GM13977 (cell line): ENCODE data around the gene TMEM59L.

ENCODE experiments used
- DNase-seq: peaks from one replicate; pipeline ENCODE4 v3.0.0; 2012; ENCODE audit warnings: low spot score
- CTCF ChIP-seq: IDR thresholded peaks from 2 replicates; pipeline ENCODE4 v1.5.1; 2012; ENCODE audit warnings: mild to moderate bottlenecking, control low read depth; ENCODE audit not compliant: insufficient read depth; ENCODE audit errors: extremely low read depth, missing control alignments
- in situ Hi-C: fragments of 300-500 bp; cut with MboI; formaldehyde crosslinking; loops from one replicate; pipeline ENCODE4 v1.12.0; 2022; ENCODE audit warnings: low sequenced_read_pairs, low pct_unique_long_range_greater_than_20kb, mixed read lengths, inconsistent platforms; ENCODE audit not compliant: unreplicated experiment

The TMEM59L gene

GRCh38 chr19:18657590-18658365 is 45.1 kb downstream of the TMEM59L start:
- peak; percentile 77 for DNase-seq

GRCh38 chr19:18658366-18658855 is 45.7 kb downstream of the TMEM59L start:
- TF ChIP-seq CTCF, result no peak
- in situ Hi-C loops, result no loop called here
- DNase-seq, result no peak

More at GRCh38 chr19:18657590-18658365, 45.1 kb downstream of the TMEM59L start:
- no peak for TF ChIP-seq CTCF
- in situ Hi-C loops, result no loop called here

GRCh38 chr19:18659281-18660050 is 46.8 kb downstream of the TMEM59L start:
- peak; percentile 71 for DNase-seq
- no peak for TF ChIP-seq CTCF
- in situ Hi-C loops, result no loop called here

- no peak for DNase-seq
- in situ Hi-C loops, result no loop called here
- TF ChIP-seq CTCF, result no peak
Measured at GRCh38 chr19:18660051-18660910, 47.6 kb downstream of the TMEM59L start.

GRCh38 chr19:18660939-18661670 is 48.4 kb downstream of the TMEM59L start:
- in situ Hi-C loops, result no loop called here
- DNase-seq, result no peak

More at GRCh38 chr19:18660939-18661670, 48.4 kb downstream of the TMEM59L start:
- TF ChIP-seq CTCF, result no peak
